ENCODE measurements around the gene TRIM64C. TPM values are rescaled to one million over a fixed set of nuclear protein-coding genes. Genes with fewer than 3 reads are reported as not detected.
"Not testable (repeated sequence)": the region's sequence is repeated elsewhere in the genome, so short reads cannot be mapped to it uniquely, and the experiment has no call there.

The TRIM64C gene
- total RNA-seq (2021; fragmentation: NEBNext Ultra II Directional; extraction: Animal tissue kit (Norgen Biotek cat#: 25700)), result not detected
- long read RNA-seq, result 0 reads

GRCh38 chr11:49059012-49059411 lies at the start of gene TRIM64C:
Gene TRIM64C, minus strand, starts transcription at chr11:49059112. Its CDS starts 0 bp downstream, at chr11:49059112.
- not testable (repeated sequence) for DNase-seq; H3K4me3 Mint-ChIP-seq; H3K27me3 Mint-ChIP-seq (ENCODE audit: insufficient read depth); H3K9me3 Mint-ChIP-seq; H3K4me1 Mint-ChIP-seq (ENCODE audit: low read depth); H3K27ac Mint-ChIP-seq; H3K36me3 Mint-ChIP-seq (ENCODE audit: low read depth)

- not testable (repeated sequence) for H3K4me1 Mint-ChIP-seq (ENCODE audit: low read depth); H3K36me3 Mint-ChIP-seq (ENCODE audit: low read depth); H3K4me3 Mint-ChIP-seq; H3K9me3 Mint-ChIP-seq; H3K27ac Mint-ChIP-seq; DNase-seq; H3K27me3 Mint-ChIP-seq (ENCODE audit: insufficient read depth)
Measured at GRCh38 chr11:49102356-49102755, 43.4 kb upstream of the TRIM64C start.

- H3K36me3 Mint-ChIP-seq (ENCODE audit: low read depth); H3K27me3 Mint-ChIP-seq (ENCODE audit: insufficient read depth); H3K4me3 Mint-ChIP-seq; DNase-seq; H3K27ac Mint-ChIP-seq; H3K4me1 Mint-ChIP-seq (ENCODE audit: low read depth): not testable (repeated sequence)
- peaks cover 36% of the 10 kb centered on the region for H3K9me3 Mint-ChIP-seq
Measured at GRCh38 chr11:49069897-49070296, 11.0 kb upstream of the TRIM64C start.

GRCh38 chr11:49049821-49050220 lies 9.1 kb downstream of the TRIM64C start:
- DNase-seq; H3K4me1 Mint-ChIP-seq (ENCODE audit: low read depth); H3K36me3 Mint-ChIP-seq (ENCODE audit: low read depth); H3K27ac Mint-ChIP-seq; H3K4me3 Mint-ChIP-seq; H3K27me3 Mint-ChIP-seq (ENCODE audit: insufficient read depth): not testable (repeated sequence)
- H3K9me3 Mint-ChIP-seq, result peaks cover 16% of the 10 kb centered on the region

- not testable (repeated sequence) for H3K27ac Mint-ChIP-seq; H3K4me3 Mint-ChIP-seq; H3K36me3 Mint-ChIP-seq (ENCODE audit: low read depth); DNase-seq; H3K4me1 Mint-ChIP-seq (ENCODE audit: low read depth); H3K27me3 Mint-ChIP-seq (ENCODE audit: insufficient read depth)
- peaks cover 24% of the 10 kb centered on the region for H3K9me3 Mint-ChIP-seq
Measured at GRCh38 chr11:49048229-49048628, 10.7 kb downstream of the TRIM64C start.

- not testable (repeated sequence) for H3K4me3 Mint-ChIP-seq; H3K9me3 Mint-ChIP-seq; H3K27me3 Mint-ChIP-seq (ENCODE audit: insufficient read depth); H3K4me1 Mint-ChIP-seq (ENCODE audit: low read depth); H3K27ac Mint-ChIP-seq; DNase-seq; H3K36me3 Mint-ChIP-seq (ENCODE audit: low read depth)
Measured at GRCh38 chr11:49028523-49028922, 30.4 kb downstream of the TRIM64C start, which contains the start of gene TRIM49B. Gene TRIM49B, plus strand, starts transcription at chr11:49028823. Its CDS starts 2,777 bp downstream, at chr11:49031600.

Other genes starting within 250 kb of the TRIM64C start
- not detected for gene TRIM51G, start 75.2 kb downstream of the TRIM64C start, total RNA-seq (2021; fragmentation: NEBNext Ultra II Directional; extraction: Animal tissue kit (Norgen Biotek cat#: 25700))
- not detected for gene TRIM49B, start 30.3 kb downstream of the TRIM64C start, total RNA-seq (2021; fragmentation: NEBNext Ultra II Directional; extraction: Animal tissue kit (Norgen Biotek cat#: 25700))
- not detected for gene FOLH1, start 149.5 kb upstream of the TRIM64C start, total RNA-seq (2021; fragmentation: NEBNext Ultra II Directional; extraction: Animal tissue kit (Norgen Biotek cat#: 25700))

All from HFFc6 (cell line).